Erythroblast (primary cell): ENCODE measurements around the gene SUGCT.
"Not testable (repeated sequence)": the region's sequence is repeated elsewhere in the genome, so short reads cannot be mapped to it uniquely, and the experiment has no call there.

Source experiments
- GATA1 ChIP-seq: IDR thresholded peaks from 2 replicates; pipeline ENCODE4 v1.6.1; 2011; ENCODE audit warnings: low read depth, mild to moderate bottlenecking, control low read depth, low read length, moderate library complexity
- POLR2A ChIP-seq: IDR thresholded peaks from 2 replicates; pipeline ENCODE4 v1.6.1; 2011; ENCODE audit warnings: mild to moderate bottlenecking, low read length

DNA sequence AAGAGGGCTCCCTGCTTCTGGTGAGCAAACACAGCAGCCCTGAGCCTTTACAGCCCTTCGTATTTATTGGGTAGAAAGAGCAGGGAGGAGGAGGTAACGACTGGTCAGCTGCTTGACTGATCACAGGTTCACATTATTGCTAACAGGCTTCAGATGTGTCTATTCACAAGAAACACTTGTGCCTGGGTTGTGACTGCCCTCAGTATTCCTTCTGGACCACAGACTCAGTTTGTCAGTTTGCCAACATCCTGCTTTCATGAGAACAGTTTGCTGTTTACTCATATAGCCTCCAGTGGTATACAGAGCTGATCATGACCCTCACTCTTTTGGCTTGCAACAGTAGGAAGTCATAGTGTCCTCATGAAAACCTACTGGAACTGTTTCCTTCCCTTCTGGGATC, 467.5 kb downstream of the SUGCT start:
- TF ChIP-seq POLR2A, GATA1: not testable (repeated sequence)
